HG02610 (cell line): Measurements from ENCODE around the gene MARK2.

Experiments
- ATAC-seq: cut with Tn5 transposase; IDR thresholded peaks from one replicate; pipeline ENCODE4 v1.9.1; 2021; ENCODE audit warnings: mild to moderate bottlenecking, moderate library complexity; ENCODE audit not compliant: unreplicated experiment

Gene MARK2

DNA sequence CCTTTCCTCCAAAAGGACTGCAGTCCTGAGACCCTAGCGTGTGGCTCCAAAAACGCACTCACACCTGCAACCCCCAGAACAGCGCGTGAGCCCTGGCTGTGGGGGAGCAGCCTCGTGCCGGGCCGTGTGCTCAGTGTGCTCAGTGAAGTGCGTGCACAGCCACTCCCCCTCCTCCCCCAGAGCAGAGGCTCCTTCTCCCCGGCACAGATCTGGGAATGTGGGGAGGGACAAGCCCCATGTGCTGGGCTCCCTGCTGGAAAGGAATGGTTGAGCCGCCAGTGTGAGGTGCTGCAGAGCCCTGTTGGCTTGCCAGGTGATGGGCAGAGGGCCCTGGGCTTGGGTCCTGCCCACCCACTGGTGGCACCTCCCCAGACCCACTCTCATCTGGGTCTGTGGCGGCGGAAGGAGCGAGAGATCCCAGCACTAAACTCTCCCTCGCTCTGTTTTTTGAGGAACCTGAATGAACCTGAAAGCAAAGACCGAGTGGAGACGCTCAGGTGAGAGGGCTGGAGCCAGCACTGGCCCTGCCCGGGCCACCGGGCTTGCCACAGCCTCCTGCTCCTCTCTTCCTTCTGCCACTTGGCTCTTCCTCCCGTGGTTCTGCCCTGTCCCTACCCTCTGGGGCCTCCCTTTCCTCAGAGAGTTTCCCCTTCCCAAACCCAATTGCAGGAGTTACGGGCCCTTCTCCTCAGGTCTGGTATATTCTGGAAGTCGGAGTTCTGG is 69.1 kb downstream of the MARK2 start:
- no peak for ATAC-seq

DNA sequence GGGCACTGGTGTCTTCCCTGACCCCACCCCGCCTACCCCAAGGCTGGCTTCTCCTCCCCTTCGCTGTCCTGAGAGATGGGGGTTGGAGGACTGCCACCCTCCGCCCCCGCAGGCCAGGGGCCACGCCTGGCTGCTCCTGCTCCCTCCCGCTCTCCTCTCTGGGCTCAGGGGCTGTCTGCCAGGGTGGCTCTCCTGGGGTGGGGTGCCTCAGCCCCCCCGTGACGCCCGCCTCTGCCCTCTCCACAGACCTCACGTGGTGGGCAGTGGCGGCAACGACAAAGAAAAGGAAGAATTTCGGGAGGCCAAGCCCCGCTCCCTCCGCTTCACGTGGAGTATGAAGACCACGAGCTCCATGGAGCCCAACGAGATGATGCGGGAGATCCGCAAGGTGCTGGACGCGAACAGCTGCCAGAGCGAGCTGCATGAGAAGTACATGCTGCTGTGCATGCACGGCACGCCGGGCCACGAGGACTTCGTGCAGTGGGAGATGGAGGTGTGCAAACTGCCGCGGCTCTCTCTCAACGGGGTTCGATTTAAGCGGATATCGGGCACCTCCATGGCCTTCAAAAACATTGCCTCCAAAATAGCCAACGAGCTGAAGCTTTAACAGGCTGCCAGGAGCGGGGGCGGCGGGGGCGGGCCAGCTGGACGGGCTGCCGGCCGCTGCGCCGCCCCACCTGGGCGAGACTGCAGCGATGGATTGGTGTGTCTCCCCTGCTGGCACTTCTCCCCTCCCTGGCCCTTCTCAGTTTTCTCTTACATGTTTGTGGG is 69.9 kb downstream of the MARK2 start:
- no peak for ATAC-seq

DNA sequence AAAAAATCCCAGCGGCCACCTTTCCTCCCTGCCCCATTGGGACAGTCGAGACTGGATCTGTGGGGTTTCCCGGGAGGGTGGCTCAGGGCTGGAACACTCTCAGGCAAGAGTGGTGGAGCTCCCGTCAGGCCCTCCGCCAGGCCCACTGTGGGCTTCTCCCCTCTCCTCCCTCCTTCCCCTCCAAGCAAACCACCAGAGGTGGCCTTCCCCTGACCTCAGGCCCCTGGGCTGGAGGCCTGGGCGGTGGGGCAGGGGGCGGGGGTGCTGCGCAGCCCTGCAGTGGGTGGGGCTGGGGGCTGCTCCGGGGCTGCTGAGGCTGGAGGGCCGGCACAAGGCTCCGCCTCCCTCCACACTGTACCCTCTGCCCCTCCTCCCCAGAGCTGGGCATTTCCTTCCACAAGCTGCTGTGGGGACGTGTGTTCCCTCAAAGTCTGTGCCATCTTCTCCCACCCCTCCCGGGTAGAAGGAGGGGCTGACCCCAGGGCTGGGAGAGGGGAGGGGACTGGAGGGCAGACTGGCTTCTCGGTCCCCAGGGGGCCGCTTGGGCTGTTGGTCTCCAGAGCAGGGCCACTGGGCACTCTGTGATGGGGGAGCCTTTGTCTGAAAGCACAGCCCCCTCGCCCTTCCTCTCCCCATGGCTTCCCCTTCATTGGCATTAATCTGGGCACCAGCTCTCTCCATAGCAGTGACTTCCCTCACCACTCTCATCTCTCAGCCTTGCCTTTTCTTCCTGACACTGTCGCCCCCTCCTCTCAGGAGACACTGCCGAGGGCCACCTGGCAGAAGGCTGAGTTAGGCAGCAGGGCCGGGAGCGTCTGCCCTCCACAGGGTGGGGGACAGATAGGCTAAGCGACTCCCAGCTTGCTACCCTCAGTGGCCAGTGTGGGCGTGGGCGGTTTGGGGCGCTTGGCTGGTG is 70.9 kb downstream of the MARK2 start:
- no peak for ATAC-seq

DNA sequence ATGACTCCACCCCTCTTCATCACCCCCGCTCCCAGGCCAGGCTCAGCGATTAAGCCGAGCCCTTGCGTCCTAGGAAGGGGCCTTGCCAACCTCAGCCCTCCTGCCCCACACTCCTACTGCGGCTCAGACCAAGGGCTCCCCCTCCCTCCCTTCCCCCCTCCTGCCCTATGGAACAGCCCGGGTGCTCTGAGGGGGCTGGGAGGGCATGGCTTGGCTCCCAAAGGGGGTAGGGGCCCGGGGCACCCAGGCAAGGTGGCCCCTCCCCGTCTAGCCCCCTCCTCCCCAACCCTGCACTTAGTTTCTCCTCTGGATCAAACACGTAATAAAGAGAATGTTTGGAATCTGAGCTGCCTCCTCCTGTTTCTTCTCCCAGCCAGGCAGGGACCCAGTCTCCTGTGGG is 71.8 kb downstream of the MARK2 start:
- no peak for ATAC-seq

DNA sequence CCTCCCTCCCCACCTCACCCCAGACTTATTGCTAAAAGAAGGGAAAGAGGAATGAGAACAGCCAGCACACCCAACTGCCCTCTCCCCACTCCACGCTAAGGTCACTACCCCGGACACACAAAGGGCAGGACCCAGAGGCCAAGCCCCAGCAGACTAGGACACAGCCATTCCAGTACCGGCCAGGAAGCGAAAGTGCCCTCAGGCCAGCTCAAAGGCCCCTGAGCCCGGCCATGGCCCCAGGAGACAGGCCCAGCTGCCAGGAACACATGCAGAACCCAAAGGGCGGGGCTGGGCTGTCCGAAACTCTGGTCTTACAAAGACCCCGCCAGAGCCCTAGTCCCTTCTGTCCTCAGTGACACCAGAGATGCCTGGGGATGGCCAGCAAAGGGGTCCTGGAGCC is 72.5 kb downstream of the MARK2 start:
- no peak for ATAC-seq

DNA sequence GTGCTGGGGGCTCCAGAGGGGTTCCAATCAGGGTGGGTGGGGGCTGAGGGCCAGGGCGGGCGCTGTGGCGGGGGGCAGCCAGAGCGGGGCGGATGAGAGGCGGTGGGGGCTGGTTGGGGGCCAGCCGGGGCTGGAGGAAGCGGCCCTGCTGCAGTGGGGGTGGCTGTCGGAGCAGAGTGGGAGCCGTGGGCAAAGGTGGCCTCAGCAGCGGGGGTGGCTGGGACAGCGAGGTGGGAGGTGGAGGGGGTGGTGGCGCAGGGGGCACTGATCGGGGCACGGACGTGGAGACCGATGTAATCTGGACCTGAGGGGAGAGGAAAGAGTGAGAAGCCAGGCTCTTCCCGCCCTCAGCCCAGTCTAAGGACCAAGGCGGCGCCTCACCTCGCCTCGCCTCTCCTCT is 73.0 kb downstream of the MARK2 start:
- no peak for ATAC-seq

DNA sequence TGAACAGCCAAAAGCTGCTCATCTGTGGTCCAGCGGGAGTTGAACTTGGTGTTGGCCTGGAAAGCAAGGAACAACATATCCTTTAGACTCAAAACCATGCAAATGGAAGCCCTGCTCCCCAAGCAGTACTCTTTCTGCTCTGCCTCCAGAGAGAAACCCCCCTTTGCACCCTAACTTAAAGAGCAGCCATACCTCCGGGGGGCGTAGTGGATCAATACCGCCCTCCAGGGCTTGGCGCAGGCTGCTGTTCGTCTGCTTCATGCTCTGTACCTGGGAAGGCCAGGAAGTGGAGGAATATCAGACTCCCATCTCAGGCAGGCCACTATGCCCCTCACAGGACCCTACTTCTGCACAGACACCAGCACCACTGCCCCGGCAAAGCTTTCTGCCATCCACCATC is 73.8 kb downstream of the MARK2 start:
- ATAC-seq, result no peak

DNA sequence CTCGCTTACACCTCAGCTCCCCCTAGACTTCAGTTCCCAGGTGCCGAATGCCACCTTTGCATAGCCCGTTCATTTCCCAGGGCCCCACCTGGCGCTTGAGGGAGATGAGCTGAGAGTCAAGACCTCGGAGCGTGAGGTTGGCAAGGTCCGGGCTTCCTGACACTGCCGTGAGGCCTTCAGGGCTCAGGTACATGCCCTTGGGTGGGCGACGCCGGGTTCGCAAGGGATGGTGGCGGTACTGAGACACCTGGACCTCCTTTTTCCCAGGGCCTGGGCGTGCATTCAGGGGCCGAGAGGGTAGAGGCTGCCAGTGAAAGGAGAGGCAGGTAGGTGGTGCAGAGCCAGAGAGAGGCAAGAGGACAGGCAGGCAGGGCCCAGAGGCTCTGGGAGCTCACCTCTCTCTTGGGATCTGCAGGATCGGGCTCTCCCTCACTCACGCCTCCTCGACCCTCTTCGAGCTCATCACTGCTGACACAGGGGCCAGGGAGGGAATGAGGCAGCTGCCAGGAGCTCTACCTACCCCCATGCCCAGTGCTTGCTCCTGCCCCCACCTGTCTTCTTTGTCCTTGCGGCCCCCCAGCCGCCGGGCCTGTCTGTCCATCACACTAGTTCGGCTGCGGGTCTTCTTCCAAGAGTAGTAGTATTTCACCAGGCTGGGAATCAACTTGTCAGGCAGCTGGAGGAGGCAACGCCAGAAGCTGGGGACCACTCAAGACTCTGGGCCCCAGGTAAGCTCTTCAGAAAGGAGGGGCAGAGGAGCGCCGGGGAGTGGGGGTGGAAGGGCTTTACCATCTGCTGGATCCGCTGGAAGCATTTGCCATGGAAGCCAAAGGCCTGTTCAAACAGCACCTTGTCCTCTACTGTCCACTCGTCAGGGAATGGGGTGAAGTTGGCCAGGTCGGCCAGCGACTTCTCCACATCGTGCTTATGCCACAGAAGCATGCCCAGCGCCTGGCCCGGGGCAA is 75.2 kb downstream of the MARK2 start:
- ATAC-seq, result no peak

DNA sequence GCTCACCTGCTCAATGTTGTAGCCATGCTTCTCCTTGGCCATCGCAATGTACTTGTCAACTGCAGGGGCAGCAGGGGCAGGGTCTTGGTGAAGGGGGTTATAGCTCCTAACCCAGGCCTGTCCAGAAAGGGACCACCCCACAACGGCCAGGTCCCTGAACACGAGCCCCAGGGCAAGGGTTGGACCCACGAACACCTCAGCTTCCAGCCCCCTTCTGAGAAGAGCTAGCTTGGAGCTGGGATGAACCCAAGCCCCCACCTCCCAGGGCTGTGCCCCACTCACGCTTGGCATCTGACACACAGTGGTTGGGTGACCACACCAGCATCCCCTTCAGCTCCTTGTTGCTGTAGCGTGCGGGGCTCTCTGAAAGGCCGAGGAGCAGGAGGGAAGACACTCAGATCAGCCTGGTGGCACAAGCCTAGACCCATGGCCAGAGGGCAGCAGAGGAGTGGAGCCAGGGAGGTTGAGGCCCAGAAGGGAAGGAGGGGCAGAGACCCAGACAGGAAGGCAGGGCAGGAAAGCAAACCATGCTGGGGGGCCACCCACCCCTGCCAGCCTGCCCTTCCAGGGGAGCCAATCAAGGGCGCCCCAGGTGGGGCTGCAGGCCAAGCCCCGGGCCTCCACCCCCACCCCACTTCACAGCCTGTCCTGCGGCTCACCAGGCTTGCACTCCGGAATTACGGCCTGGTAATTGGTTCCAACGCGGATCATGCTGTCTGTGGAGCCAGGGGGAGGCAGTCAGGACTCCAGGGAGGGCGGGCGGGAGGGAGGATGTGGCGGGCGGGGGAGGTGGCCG is 76.2 kb downstream of the MARK2 start:
- no peak for ATAC-seq

DNA sequence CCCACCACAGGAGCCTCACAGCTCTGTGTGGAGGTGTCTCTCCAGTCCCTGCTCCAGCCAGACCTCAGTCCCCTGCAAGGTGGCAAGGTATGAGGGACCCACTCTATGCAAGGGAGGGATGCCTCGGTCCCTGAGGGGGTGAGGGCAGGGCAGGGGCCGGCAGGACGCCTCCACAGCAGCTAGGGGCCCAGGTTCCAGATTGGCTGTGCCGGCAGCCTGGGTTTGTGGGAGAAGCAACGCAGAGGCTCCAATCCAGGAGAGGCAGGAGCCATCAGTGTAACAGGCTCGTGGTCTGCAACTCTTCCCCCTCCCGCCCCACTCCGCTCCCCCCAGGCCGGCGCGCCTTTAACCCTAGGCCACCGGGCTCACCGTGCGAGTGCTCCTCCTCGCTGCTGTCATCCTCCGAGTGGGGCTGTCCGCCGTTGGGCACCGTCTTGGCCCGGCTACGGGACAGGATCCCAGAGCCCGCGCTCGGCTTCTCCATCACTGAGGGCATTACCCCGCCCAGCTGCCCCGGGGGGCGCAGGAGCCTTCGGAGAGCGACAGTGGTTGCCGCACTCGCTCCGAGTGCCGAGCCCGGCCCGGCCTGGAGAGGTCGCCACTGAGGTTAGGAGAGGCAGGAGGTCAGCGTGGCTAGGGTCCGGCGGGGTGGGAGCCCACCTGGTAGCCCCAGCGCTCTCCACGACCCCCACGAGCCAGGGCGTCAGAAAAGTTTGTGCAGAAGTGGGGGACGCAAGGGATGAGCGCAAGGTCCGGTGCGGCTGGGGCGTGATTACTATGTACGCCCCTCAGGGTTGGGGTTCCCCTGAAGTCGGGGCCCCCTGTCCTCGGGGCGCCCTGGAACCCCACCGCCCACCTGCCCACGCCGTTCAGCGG is 77.3 kb downstream of the MARK2 start:
- ATAC-seq, result no peak

DNA sequence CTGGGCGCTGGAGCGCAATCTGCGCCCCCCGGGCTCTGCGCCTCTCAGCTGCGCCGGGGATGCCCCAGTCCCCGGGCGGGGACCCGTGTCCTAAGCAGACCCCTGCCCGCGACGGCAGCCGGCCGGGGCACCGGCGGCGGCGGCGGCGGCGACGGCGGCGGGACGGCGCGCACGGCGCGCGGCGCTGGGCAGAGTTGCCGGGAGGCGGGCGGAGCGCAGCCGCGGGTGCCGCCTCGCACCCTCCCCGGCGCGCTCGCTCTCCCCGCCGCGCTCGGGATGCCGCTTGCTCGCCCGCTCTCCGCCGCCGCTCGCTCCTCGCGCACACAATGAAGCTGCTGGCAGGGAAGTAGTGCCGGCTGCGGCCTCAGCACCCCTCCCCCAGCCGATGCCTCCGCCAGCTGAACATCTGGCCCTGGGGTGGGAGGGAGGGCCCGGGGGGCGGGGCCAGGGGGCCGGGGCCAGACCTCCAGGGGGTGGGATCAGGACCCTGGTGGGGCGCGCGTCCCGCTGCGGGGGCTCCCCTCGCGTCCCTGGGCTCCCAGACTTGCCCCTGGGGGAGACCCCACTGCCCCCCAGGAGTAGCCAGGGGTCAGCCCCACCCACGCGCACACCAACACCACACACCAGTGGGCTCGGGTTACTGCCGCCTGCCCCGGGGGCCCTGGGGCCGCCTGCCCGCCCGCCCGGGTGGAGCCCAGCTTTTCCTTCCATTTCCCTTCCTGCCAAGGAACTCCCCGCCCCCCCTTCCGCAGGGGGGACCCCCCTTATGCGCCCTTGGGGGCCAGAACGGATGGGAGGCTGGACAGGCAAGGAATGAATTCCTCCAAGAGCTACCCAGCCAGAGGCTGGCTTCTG is 78.2 kb downstream of the MARK2 start, which contains the start of gene RCOR2:
TSS of gene RCOR2 (minus strand) at position 328 of the 855 bp plus-strand sequence. CDS start 708 bp downstream, outside the sequence.
- no peak for ATAC-seq

DNA sequence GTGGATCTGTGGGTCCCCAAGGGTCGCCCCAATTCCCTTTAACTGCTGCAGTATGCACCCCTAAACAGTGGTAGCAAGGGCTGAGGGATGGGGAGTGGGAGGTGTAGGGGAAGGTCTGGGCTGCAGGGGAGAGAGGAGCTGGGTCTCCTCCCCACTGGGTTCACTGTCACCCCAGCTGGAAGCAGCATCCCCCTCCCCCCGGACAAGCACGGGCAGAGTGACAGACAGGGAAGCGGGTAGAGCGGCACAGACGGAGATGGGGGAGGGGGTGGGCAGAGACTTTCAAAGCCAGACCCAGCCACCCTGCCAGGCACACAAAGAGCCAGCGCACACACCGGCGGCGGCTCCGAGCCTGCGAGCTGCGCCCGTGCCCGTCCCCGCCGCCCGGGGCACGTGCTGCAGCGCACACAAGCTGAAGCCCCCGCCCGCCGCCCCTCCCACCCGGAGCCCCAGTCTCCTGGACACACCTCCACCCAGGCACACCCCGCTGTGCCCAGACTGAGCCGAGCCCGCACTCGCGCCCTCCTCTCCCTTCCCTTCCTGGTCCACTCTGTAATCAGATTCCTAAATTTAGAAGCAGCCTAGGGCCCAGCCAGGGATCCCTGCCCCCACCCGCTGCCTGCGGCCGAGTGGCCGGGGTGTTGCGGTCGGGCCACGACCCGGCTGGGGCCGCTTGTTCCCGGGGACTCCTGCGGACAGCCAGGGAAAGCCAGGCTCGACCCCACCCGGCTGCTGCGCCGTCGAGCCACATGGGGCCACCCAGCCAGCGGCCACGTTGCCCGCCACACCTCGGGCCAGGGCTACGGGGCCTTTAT is 79.0 kb downstream of the MARK2 start:
- ATAC-seq, result no peak

DNA sequence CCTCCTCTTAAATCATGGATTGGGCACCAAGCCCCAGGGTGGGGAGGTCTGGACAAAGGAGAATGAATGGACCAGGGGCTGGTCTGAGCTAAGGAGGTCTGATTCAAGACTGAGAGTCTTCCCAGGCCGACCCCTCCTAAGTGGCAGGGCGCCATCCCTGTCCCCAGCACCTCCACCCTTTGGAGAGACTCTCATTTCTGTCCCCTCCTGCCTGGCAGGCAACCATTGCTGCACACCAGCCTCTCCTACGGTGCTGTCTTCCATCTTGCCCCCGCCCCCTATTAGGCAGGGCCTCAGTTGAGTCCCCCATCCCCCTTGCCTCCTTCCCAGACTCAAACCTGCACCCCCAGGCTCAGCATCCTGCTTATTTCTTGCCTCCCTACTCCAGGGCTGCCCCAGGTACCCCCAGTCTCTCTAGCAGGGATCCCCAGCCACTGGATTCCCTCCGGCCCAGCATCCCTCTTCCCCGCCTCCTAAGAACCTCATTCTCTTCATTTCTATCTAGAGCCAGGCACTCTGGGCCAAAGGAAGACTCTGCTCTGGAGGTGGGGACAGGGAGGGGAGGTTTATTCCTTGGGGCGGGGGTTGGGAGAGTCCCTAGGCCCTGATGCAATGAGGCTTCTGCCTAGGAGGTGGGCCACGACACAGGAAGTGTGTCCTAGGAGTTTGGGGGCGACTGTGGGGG is 79.7 kb downstream of the MARK2 start:
- ATAC-seq, result no peak

DNA sequence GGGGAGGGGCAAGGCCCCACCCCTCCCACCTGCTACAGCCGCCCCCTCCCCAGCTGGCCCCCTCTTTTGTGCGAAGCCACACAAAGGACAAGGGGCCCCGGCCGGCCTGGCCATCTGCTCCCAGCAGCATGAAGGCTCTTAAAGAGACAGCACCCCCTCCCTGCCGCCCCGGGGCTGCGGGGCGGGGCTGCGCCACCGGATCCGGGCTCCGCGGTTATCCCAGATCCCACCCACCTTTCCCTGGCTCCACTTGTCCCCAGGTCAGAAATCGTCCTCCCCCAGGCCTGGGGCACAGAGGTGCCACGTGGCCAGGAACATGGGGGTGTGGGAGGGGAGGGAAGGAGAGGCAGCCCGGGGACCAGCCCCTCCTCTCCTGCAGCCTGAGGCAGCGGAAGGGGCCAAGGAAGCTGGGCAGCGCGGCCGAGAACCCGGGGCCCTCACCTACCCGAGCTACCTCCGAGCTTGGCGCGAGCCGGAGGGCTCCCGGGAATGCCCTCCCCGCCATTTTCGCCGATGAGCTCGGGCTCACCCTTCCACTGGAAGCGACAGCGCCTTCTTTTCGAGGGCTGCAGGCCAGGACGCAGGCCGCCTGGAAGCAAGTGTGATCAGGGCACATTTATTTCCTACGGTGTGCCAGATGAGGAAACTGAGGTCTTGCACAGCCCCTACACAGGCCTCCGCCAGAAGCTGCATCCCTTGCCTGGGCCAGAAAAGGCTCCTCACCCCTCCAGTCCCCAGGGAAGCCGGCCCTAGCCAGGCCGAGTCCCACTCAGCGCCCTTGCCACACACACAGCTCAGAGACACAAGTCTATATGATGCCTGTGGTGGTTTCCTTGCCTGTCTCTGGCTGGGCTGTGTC is 80.6 kb downstream of the MARK2 start:
- ATAC-seq, result no peak
